Activated CD4-positive, CD25-positive, alpha-beta regulatory T cell treated with anti-CD3 and anti-CD28 coated beads, Interleukin-2, amount 50 U/mL, for 16 hours (primary cell): ENCODE data around the gene CHML.
A peak's percentile ranks its signal among the peaks of the same experiment; 100 is the strongest.
"Not testable (repeated sequence)": the region's sequence is repeated elsewhere in the genome, so short reads cannot be mapped to it uniquely, and the experiment has no call there.

Experiments used
- DNase-seq: peaks from one replicate; pipeline ENCODE4 v3.0.0-alpha.2; 2020; ENCODE audit warnings: low read depth, low spot score

The CHML gene

GRCh38 chr1:241640149-241640866 lies at the start of gene CHML, which contains the start of gene OPN3:
TSS of gene CHML (minus strand) at chr1:241640369. CDS start at chr1:241635766, 4,603 bp downstream.
TSS of gene OPN3 (minus strand) at chr1:241640369. CDS start at chr1:241640254, 115 bp downstream.
- peak; percentile 79 for DNase-seq

- no peak for DNase-seq
These were observed 48.8 kb upstream of the CHML start for GRCh38 chr1:241688940-241689368.

- no peak for DNase-seq
These were observed 43.9 kb upstream of the CHML start for GRCh38 chr1:241684108-241684507.

GRCh38 chr1:241682921-241683320 lies 42.8 kb upstream of the CHML start:
- DNase-seq: no peak

- DNase-seq: not testable (repeated sequence)
These were observed 41.8 kb upstream of the CHML start for GRCh38 chr1:241681861-241682448.

- DNase-seq: no peak
These were observed 39.8 kb upstream of the CHML start for GRCh38 chr1:241679961-241680360.

GRCh38 chr1:241679404-241679803 lies 39.2 kb upstream of the CHML start:
- no peak for DNase-seq

- DNase-seq: no peak
These were observed 38.4 kb upstream of the CHML start for GRCh38 chr1:241678536-241678935.

- peak; percentile 9 for DNase-seq
These were observed 37.0 kb upstream of the CHML start for GRCh38 chr1:241677201-241677600.

- no peak for DNase-seq
These were observed 35.8 kb upstream of the CHML start for GRCh38 chr1:241675983-241676382.

- no peak for DNase-seq
These were observed 34.7 kb upstream of the CHML start for GRCh38 chr1:241674805-241675384.

GRCh38 chr1:241672301-241672700 lies 32.1 kb upstream of the CHML start:
- no peak for DNase-seq

GRCh38 chr1:241666419-241666818 lies 26.2 kb upstream of the CHML start:
- DNase-seq: no peak

GRCh38 chr1:241660424-241660972 lies 20.3 kb upstream of the CHML start:
- DNase-seq: no peak

GRCh38 chr1:241659016-241659415 lies 18.8 kb upstream of the CHML start:
- not testable (repeated sequence) for DNase-seq

- DNase-seq: no peak
These were observed 18.1 kb upstream of the CHML start for GRCh38 chr1:241658081-241658793.

- no peak for DNase-seq
These were observed 14.5 kb upstream of the CHML start for GRCh38 chr1:241654641-241655040.

GRCh38 chr1:241654019-241654418 lies 13.8 kb upstream of the CHML start:
- no peak for DNase-seq

GRCh38 chr1:241652012-241652411 lies 11.8 kb upstream of the CHML start, which contains the start of gene WDR64:
TSS of gene WDR64 (plus strand) at chr1:241652281. CDS start at chr1:241652485, 204 bp downstream.
- no peak for DNase-seq

- DNase-seq: no peak
These were observed 8.0 kb upstream of the CHML start for GRCh38 chr1:241648159-241648558.

- DNase-seq: no peak
These were observed 7.5 kb upstream of the CHML start for GRCh38 chr1:241647658-241648057.

GRCh38 chr1:241646201-241646600 lies 6.0 kb upstream of the CHML start:
- no peak for DNase-seq
